K562 (cell line): ENCODE results near the gene RAD54L. TPM values are rescaled to one million over a fixed set of nuclear protein-coding genes. Genes with fewer than 3 reads are reported as not detected.
"Not testable (repeated sequence)": the region's sequence is repeated elsewhere in the genome, so short reads cannot be mapped to it uniquely, and the experiment has no call there.

Source experiments
- ATAC-seq: fragments of 200-7000 bp; cut with Tn5 transposase; 3 replicates; pipeline ENCODE4 v1.9.1; 2020; ENCODE audit warnings: moderate library complexity
- BruUV-seq: library from RNA; stranded (reverse); fragments of 400-500 nt; replicated peaks from 2 replicates; lab custom pipeline; 2021; lab: Mats Ljungman, UMichigan
- CTCF ChIA-PET: fragments of 300-600 bp; formaldehyde crosslinking; extraction: SDS; loops from one replicate; lab custom pipeline; 2021; ENCODE audit warnings: low intra/inter-chr PET ratio; lab: Yijun Ruan, JAX
- POLR2A ChIA-PET: fragments of 300-600, 350-650 bp; sonication (Branson Sonifier 250); formaldehyde crosslinking; extraction: SDS; loops from one replicate; lab custom pipeline; 2021; ENCODE audit warnings: antibody characterized with exemption, inconsistent platforms; lab: Yijun Ruan, JAX
- DNase-seq, 4 experiments: peaks; one replicate each; pipeline versions ENCODE4 v3.0.0 to v3.0.0-alpha.2; 2011 to 2018; ENCODE audit warnings: low spot score in 3 of 4, mixed read lengths in 3 of 4; ENCODE audit errors: extremely low read depth in 1 of 4
- FAIRE-seq: peaks from 2 replicates; lab custom pipeline; 2011; peaks lifted over from hg19 to GRCh38; lab: Jason Lieb, UNC
- H2AFZ ChIP-seq: 2 replicates; pipeline ENCODE4 v1.6.0; 2011; ENCODE audit warnings: low read depth, low read length, control low read depth, inconsistent platforms
- H3K27ac ChIP-seq: fragments of 200-600 bp; 3 replicates; pipeline ENCODE4 v1.8.0; 2011; ENCODE audit warnings: low read depth, mild to moderate bottlenecking, control low read depth, inconsistent platforms, low read length, moderate library complexity, mixed read lengths; ENCODE audit errors: extremely low read depth
- H3K27me3 ChIP-seq, 2 experiments: fragments of 300-600 bp in 1 of 2; 2 replicates in 1 of 2; 3 replicates in 1 of 2; pipeline versions ENCODE4 v1.6.0 to v1.8.0; 2011; ENCODE audit warnings: inconsistent platforms in 2 of 2, low read length in 2 of 2, mild to moderate bottlenecking in 1 of 2, mixed read lengths in 1 of 2, moderate library complexity in 1 of 2; ENCODE audit not compliant: control insufficient read depth in 2 of 2, insufficient read depth in 2 of 2
- H3K36me3 ChIP-seq: fragments of 300-600 bp; 3 replicates; pipeline ENCODE4 v1.8.0; 2011; ENCODE audit warnings: mild to moderate bottlenecking, low read length, inconsistent platforms; ENCODE audit not compliant: control insufficient read depth, insufficient read depth
- H3K4me1 ChIP-seq, 2 experiments: fragments of 200-600 bp in 1 of 2; replicated peaks in 1 of 2; 2 replicates in 1 of 2; 3 replicates in 1 of 2; pipeline versions ENCODE4 v1.5.1 to v1.8.0; 2011; ENCODE audit warnings: inconsistent platforms in 2 of 2, low read length in 2 of 2, mild to moderate bottlenecking in 1 of 2, mixed read lengths in 1 of 2, moderate library complexity in 1 of 2; ENCODE audit not compliant: control insufficient read depth in 2 of 2, insufficient read depth in 2 of 2
- H3K4me2 ChIP-seq: 2 replicates; pipeline ENCODE4 v1.6.1; 2011; ENCODE audit warnings: low read length, control low read depth, inconsistent platforms, mixed read lengths; ENCODE audit not compliant: insufficient read depth
- H3K4me3 ChIP-seq: fragments of 200-600 bp; sonication (generic), shearing (Covaris generic); 2 replicates; pipeline ENCODE4 v1.5.1; 2016; ENCODE audit warnings: control low read depth, inconsistent platforms
- H3K79me2 ChIP-seq: fragments of 200-600 bp; 3 replicates; pipeline ENCODE4 v1.8.0; 2011; ENCODE audit warnings: low read length, inconsistent platforms; ENCODE audit not compliant: control insufficient read depth, insufficient read depth
- H3K9ac ChIP-seq, 2 experiments: 2 replicates each; pipeline versions ENCODE4 v1.6.0 to v1.6.1; 2011; ENCODE audit warnings: low read depth in 2 of 2, low read length in 2 of 2, control low read depth in 1 of 2, inconsistent platforms in 1 of 2, mild to moderate bottlenecking in 1 of 2, mixed read lengths in 1 of 2; ENCODE audit not compliant: insufficient read depth in 1 of 2
- H3K9me1 ChIP-seq: one replicate; pipeline ENCODE4 v1.6.0; 2011; ENCODE audit warnings: inconsistent platforms, mild to moderate bottlenecking, low read length, moderate library complexity; ENCODE audit not compliant: control insufficient read depth, insufficient read depth
- H3K9me3 ChIP-seq: replicated peaks from 2 replicates; pipeline ENCODE4 v1.5.1; 2011; ENCODE audit warnings: low read depth, low read length, inconsistent platforms; ENCODE audit not compliant: control insufficient read depth, insufficient read depth
- H4K20me1 ChIP-seq: replicated peaks from 2 replicates; pipeline ENCODE4 v1.6.1; 2011; ENCODE audit warnings: low read length, inconsistent platforms, mixed read lengths; ENCODE audit not compliant: control insufficient read depth, insufficient read depth
- TRIM24 ChIP-seq, 2 experiments: fragments of 450-650 bp; IDR thresholded peaks; 2 replicates each; pipeline ENCODE4 v1.6.1; 2016
- TRIM28 ChIP-seq: fragments of 450-650 bp; IDR thresholded peaks from 2 replicates; pipeline ENCODE4 v1.6.1; 2017
- ZFP36 ChIP-seq: fragments of 150-350 bp; IDR thresholded peaks from 2 replicates; pipeline ENCODE4 v1.6.1; 2018; ENCODE audit warnings: low read length, low read depth; ENCODE audit not compliant: partially characterized antibody
- ZNF280A ChIP-seq: fragments of 450-650 bp; IDR thresholded peaks from 2 replicates; pipeline ENCODE4 v1.6.1; 2018; ENCODE audit warnings: mild to moderate bottlenecking, low read depth; ENCODE audit not compliant: partially characterized antibody
- ZNF431 ChIP-seq: sonication (generic); formaldehyde crosslinking; IDR thresholded peaks from 2 replicates; pipeline ENCODE4 v1.8.0; 2022; ENCODE audit warnings: mild to moderate bottlenecking, missing genetic modification reagents
- WGBS: fragments of 100-300 bp; shearing (Covaris generic); methylation state at CpG from one replicate; pipeline ENCODE4 v1.1.6; 2016; ENCODE audit warnings: low coverage, mixed read lengths; ENCODE audit not compliant: insufficient coverage; ENCODE audit errors: missing lambda C conversion rate; 5-methylcytosine and 5-hydroxymethylcytosine counted together
- in situ Hi-C: fragments of 300-500 bp; cut with MboI; formaldehyde crosslinking; loops from 4 replicates; pipeline ENCODE4 v1.15.0; 2018; ENCODE audit warnings: inconsistent platforms, mixed read lengths
- intact Hi-C: fragments of 100-400 bp; cut with micrococcal nuclease; formaldehyde crosslinking; loops from 2 replicates; pipeline ENCODE4 v1.14.2; 2022
- polyA plus RNA-seq, 8 experiments: library from polyadenylated mRNA; depleted of rRNA in 4 of 8; stranded (reverse) in 5 of 8; unstranded in 3 of 8; fragments of >200 nt; fragmentation: Nextera tagmentation in 2 of 8; fragmentation: Illumina TruSeq in 1 of 8; extraction: Ambion mirVana in 2 of 8; extraction: Trizol in 1 of 8; gene quantifications; 2 replicates each; pipeline versions ENCODE4 v1.2.1 to v1.2.3, GENCODE V29; 2011 to 2014; ENCODE audit warnings: inconsistent platforms in 1 of 8, missing spikeins in 1 of 8
- total RNA-seq, 7 experiments: library from RNA; depleted of rRNA in 6 of 7; stranded (reverse); fragments of >200 nt in 6 of 7; fragmentation: Illumina TruSeq in 2 of 7; extraction: Trizol in 2 of 7; gene quantifications; 2 replicates each; pipeline versions ENCODE4 v1.2.1 to v1.2.3, GENCODE V29; 2011 to 2021; ENCODE audit warnings: low replicate concordance in 1 of 7
- TF ChIP-seq, protein P1 (sequence below), 2 experiments: fragments of 450-650 bp in 1 of 2; sonication (generic) in 1 of 2; formaldehyde crosslinking in 1 of 2; IDR thresholded peaks in 1 of 2; conservative IDR thresholded peaks in 1 of 2; 2 replicates each; pipeline versions ENCODE4 v1.6.1 to v1.8.1; 2016 to 2023; ENCODE audit warnings: mild to moderate bottlenecking in 2 of 2, moderate library complexity in 2 of 2, inconsistent platforms in 1 of 2, missing genetic modification reagents in 1 of 2

RAD54L gene
- total and polyA plus RNA-seq, 9 of the 15 experiments (the other 6 are each of a cell fraction or from before 2014, with no cell fraction given), result 17.9 to 92.3 (median 37.5) TPM

- intact Hi-C loops, in situ Hi-C loops, H2AFZ ChIP-seq, H3K4me1 ChIP-seq, ATAC-seq, H3K4me2 ChIP-seq, DNase-seq, H3K79me2 ChIP-seq, H3K4me3 ChIP-seq, H3K9me3 ChIP-seq, H3K9ac ChIP-seq, H4K20me1 ChIP-seq, H3K9me1 ChIP-seq, H3K36me3 ChIP-seq, H3K27ac ChIP-seq, BruUV-seq, H3K27me3 ChIP-seq, FAIRE-seq, CTCF ChIA-PET: not testable (repeated sequence)
- POLR2A ChIA-PET, result interaction anchor here (1.2 to 1.9 kb wide), 2 partner anchors 11 to 13 kb away, joined by 3 to 6 read pairs; no protein-coding TSS in a partner anchor
- WGBS, result 0% methylated on average over 1 of the region's 1 CpG
- TF ChIP-seq TRIM28 (peak; percentile 82), ZNF431 (CRISPR knock-in tag) (peak; percentile 100), TRIM24 (IDR thresholded peaks at IDR 0.05) (peak; percentile 29 to 64; a peak in 2 of 4 replicates), ZFP36 (peak; percentile 38), ZNF280A (peak; percentile 15)
- TF ChIP-seq, protein P1, sequence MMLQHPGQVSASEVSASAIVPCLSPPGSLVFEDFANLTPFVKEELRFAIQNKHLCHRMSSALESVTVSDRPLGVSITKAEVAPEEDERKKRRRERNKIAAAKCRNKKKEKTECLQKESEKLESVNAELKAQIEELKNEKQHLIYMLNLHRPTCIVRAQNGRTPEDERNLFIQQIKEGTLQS (IDR thresholded peaks at IDR 0.05), result peak; percentile 36; the same call in 1 of the 2 replicates
- TF ChIP-seq, protein P1 (CRISPR knock-in tag; conservative IDR thresholded peaks at IDR 0.05), result not testable (repeated sequence)
Observed at GRCh38 chr1:46238865-46239264, 8.7 kb upstream of the RAD54L start.

GRCh38 chr1:46241733-46242132 is 5.8 kb upstream of the RAD54L start:
- H3K36me3 ChIP-seq, FAIRE-seq, H3K27ac ChIP-seq, ATAC-seq, H2AFZ ChIP-seq, BruUV-seq, H4K20me1 ChIP-seq, H3K9me1 ChIP-seq, H3K27me3 ChIP-seq, H3K9me3 ChIP-seq, H3K4me3 ChIP-seq, in situ Hi-C loops, intact Hi-C loops, POLR2A ChIA-PET, H3K4me2 ChIP-seq, H3K79me2 ChIP-seq, H3K9ac ChIP-seq, CTCF ChIA-PET, DNase-seq: not testable (repeated sequence)
- H3K4me1 ChIP-seq, result peaks cover 10 to 23% of the 10 kb centered on the region in 2 experiments; a peak in 4 of 5 replicates
- WGBS, result no CpG with 5 or more reads among the region's 38 CpGs
